Colonic mucosa (tissue), 2 donors: Measurements from ENCODE around the gene VCX. TPM values are rescaled to one million over a fixed set of nuclear protein-coding genes. Genes with fewer than 3 reads are reported as not detected.

ENCODE experiments used
- total RNA-seq, 2 donors: library from RNA; stranded (reverse); fragmentation: NEBNext Ultra II Directional in 1 of 2; extraction: Animal tissue kit (Norgen Biotek cat#: 25700) in 1 of 2; gene quantifications; one replicate each; pipeline ENCODE4 v1.2.1, GENCODE V29; 2021
- donor health status: DM: no; HTN: no; CAD: no.
- donor health status: DM: no; HTN: no; CAD: no.

Gene VCX
- total RNA-seq, 2 donors from 2014 or later = not detected

Other genes with a start within 250 kb of the VCX start
- gene PNPLA4, start 84.2 kb downstream of the VCX start, total RNA-seq = 10 to 100 TPM; 28.9 to 29.5 TPM